ENCODE results near the gene SMYD2. TPM values are rescaled to one million over a fixed set of nuclear protein-coding genes. Genes with fewer than 3 reads are reported as not detected.
A peak's percentile ranks its signal among the peaks of the same experiment; 100 is the strongest.

SMYD2 gene
- total and polyA plus RNA-seq, 2 experiments from 2014 or later, result 3.6 to 5.9 TPM

DNA sequence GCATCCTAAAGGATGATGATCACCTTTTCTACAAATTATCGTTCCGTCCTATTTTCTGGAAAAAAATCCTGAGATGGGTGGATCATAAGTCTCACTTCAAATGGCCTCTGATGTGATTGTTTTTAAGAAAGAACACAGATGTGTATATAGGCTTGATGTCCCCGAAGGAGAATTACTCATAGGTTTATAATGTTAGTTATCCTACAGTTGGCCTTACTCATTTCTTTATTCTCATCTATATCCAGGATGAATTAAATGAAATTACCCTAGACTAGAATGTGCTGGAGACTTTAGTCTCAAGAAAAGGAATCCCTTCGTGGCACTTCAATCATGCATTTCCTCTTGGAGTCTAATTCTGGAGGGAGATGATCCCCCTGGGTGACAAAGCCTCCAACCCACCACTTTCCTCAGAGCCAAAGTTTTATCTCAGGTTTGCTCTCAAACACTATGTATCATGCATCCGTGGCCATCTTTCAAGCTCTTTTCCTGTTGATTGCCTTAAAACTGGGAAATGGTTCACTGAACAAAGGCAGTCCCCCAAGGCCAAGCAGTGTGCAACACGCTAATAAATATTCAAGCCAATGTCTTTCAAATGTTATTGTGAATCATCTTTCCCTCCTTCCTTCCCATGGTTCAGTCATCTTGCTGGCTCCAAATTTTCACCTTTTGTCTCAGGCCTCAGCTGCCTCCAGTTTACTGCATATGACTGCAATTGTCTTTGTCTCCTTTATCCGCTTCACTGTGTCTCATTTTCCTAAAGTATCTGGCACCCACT is 32.5 kb upstream of the SMYD2 start (continued):
- TF ChIP-seq, protein P1, sequence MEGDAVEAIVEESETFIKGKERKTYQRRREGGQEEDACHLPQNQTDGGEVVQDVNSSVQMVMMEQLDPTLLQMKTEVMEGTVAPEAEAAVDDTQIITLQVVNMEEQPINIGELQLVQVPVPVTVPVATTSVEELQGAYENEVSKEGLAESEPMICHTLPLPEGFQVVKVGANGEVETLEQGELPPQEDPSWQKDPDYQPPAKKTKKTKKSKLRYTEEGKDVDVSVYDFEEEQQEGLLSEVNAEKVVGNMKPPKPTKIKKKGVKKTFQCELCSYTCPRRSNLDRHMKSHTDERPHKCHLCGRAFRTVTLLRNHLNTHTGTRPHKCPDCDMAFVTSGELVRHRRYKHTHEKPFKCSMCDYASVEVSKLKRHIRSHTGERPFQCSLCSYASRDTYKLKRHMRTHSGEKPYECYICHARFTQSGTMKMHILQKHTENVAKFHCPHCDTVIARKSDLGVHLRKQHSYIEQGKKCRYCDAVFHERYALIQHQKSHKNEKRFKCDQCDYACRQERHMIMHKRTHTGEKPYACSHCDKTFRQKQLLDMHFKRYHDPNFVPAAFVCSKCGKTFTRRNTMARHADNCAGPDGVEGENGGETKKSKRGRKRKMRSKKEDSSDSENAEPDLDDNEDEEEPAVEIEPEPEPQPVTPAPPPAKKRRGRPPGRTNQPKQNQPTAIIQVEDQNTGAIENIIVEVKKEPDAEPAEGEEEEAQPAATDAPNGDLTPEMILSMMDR (conservative IDR thresholded peaks at IDR 0.05; ENCODE audit: low read depth in 2 of 2), result no peak
- TF ChIP-seq EZH2phosphoT487 (IDR thresholded peaks at IDR 0.05; ENCODE audit: unreplicated experiment) (no peak), JUNB (IDR thresholded peaks at IDR 0.05; ENCODE audit: unreplicated experiment) (no peak), ZNF331 (CRISPR knock-in tag; IDR thresholded peaks at IDR 0.05; ENCODE audit: low read depth) (no peak), POLR2AphosphoS5 (IDR thresholded peaks at IDR 0.05; ENCODE audit: low read depth) (no peak), ZNF114 (CRISPR knock-in tag; IDR thresholded peaks at IDR 0.05) (no peak), REST (IDR thresholded peaks at IDR 0.05; ENCODE audit: unreplicated experiment) (no peak), EZH2 (IDR thresholded peaks at IDR 0.05; ENCODE audit: low read depth, unreplicated experiment) (no peak), CREB1 (CRISPR knock-in tag; IDR thresholded peaks at IDR 0.05; ENCODE audit: low read depth) (no peak)

DNA sequence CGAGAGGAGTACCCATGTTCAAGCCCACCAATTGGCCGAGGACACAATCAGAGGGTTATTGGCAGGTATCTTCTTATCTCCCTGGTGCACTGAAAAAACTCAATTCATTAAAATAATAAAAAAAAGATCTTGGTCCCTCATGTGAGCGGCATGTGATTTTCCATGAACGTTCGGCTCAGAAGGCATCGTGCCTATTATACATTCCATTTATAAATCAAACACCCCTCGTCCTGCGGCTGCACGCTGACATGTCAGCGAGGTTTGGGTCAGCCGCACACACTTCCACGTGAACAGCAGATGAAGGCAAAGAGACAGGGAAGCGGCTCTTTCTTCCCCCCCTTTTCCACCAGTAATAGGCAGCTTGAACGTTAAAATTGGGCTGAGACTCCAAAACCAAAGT is 31.3 kb upstream of the SMYD2 start:
- Histone ChIP-seq H3K4me2 (peak overlapping the region; percentile 67), H3K4me1 (ENCODE audit: insufficient read depth) (peaks cover 16% of the 10 kb centered on the region), H3K36me3 (ENCODE audit: insufficient read depth) (no peaks in the 10 kb centered on the region), H3K27me3 (ENCODE audit: insufficient read depth) (no peaks in the 10 kb centered on the region), H3K79me2 (replicated peaks; ENCODE audit: insufficient read depth) (no peaks in the 10 kb centered on the region), H3K9me2 (ENCODE audit: insufficient read depth) (no peaks in the 10 kb centered on the region), H3K27ac (ENCODE audit: low read depth) (no peak overlapping the region), H3F3A (replicated peaks; ENCODE audit: low read depth) (no peaks in the 10 kb centered on the region), H3K4me3 (no peak overlapping the region), H2AFZ (peak overlapping the region; percentile 91; the same call in 1 of the 2 replicates), H4K20me1 (replicated peaks; ENCODE audit: insufficient read depth) (no peaks in the 10 kb centered on the region)
- Mint-ChIP-seq H3K36me3 (ENCODE audit: low read depth) (no peaks in the 10 kb centered on the region), H3K4me1 (peaks cover 16% of the 10 kb centered on the region), H3K9me3 (no peaks in the 10 kb centered on the region), H3K4me3 (no peak overlapping the region), H3K27me3 (ENCODE audit: insufficient read depth, low read depth, poor library complexity) (peaks cover 5% of the 10 kb centered on the region), H3K27ac (no peak overlapping the region)
- TF ChIP-seq CREB1 (CRISPR knock-in tag; IDR thresholded peaks at IDR 0.05; ENCODE audit: low read depth) (no peak), EZH2phosphoT487 (IDR thresholded peaks at IDR 0.05; ENCODE audit: unreplicated experiment) (no peak)
- TF ChIP-seq, protein P2, sequence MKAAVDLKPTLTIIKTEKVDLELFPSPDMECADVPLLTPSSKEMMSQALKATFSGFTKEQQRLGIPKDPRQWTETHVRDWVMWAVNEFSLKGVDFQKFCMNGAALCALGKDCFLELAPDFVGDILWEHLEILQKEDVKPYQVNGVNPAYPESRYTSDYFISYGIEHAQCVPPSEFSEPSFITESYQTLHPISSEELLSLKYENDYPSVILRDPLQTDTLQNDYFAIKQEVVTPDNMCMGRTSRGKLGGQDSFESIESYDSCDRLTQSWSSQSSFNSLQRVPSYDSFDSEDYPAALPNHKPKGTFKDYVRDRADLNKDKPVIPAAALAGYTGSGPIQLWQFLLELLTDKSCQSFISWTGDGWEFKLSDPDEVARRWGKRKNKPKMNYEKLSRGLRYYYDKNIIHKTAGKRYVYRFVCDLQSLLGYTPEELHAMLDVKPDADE (IDR thresholded peaks at IDR 0.05), result no peak
- ATAC-seq (no peak), DNase-seq (ENCODE audit: low spot score) (no peak)

All from GM23338 (cell line).